Rectal smooth muscle tissue (tissue), 1 donor: Measurements from ENCODE around the gene RSAD2.
"Not testable (repeated sequence)": the region's sequence is repeated elsewhere in the genome, so short reads cannot be mapped to it uniquely, and the experiment has no call there.

Experiments used
- H3K27ac ChIP-seq: one replicate; pipeline ENCODE4 v1.7.0; 2013; ENCODE audit warnings: low read depth, low read length, inconsistent platforms
- H3K27me3 ChIP-seq: one replicate; pipeline ENCODE4 v1.7.0; 2013; ENCODE audit warnings: low read length; ENCODE audit not compliant: control insufficient read depth, insufficient read depth
- H3K36me3 ChIP-seq: one replicate; pipeline ENCODE4 v1.7.0; 2013; ENCODE audit warnings: low read length; ENCODE audit not compliant: control insufficient read depth, insufficient read depth
- H3K4me1 ChIP-seq: one replicate; pipeline ENCODE4 v1.7.0; 2013; ENCODE audit warnings: low read length; ENCODE audit not compliant: control insufficient read depth, insufficient read depth
- H3K4me3 ChIP-seq: one replicate; pipeline ENCODE4 v1.7.0; 2013; ENCODE audit warnings: low read length
- H3K9ac ChIP-seq: one replicate; pipeline ENCODE4 v1.7.0; 2013; ENCODE audit warnings: low read length

Gene RSAD2

GRCh38 chr2:6934758-6935651 is 57.4 kb downstream of the RSAD2 start:
- no peak overlapping the region for H3K9ac ChIP-seq
- no peaks in the 10 kb centered on the region for H3K4me1 ChIP-seq
- no peaks in the 10 kb centered on the region for H3K27me3 ChIP-seq
- H3K27ac ChIP-seq = no peak overlapping the region
- no peaks in the 10 kb centered on the region for H3K36me3 ChIP-seq
- no peak overlapping the region for H3K4me3 ChIP-seq

- not testable (repeated sequence) for H3K9ac ChIP-seq, H3K27ac ChIP-seq, H3K36me3 ChIP-seq, H3K27me3 ChIP-seq, H3K4me1 ChIP-seq, H3K4me3 ChIP-seq
Measured at GRCh38 chr2:6935652-6936020, 58.1 kb downstream of the RSAD2 start.

GRCh38 chr2:6937157-6937556 is 59.6 kb downstream of the RSAD2 start:
- H3K9ac ChIP-seq = no peak overlapping the region
- no peak overlapping the region for H3K4me3 ChIP-seq
- peaks cover 5% of the 10 kb centered on the region for H3K4me1 ChIP-seq
- H3K36me3 ChIP-seq = peaks cover 3% of the 10 kb centered on the region
- no peaks in the 10 kb centered on the region for H3K27me3 ChIP-seq
- H3K27ac ChIP-seq = no peak overlapping the region

- no peak overlapping the region for H3K9ac ChIP-seq
- no peak overlapping the region for H3K27ac ChIP-seq
- peaks cover 5% of the 10 kb centered on the region for H3K4me1 ChIP-seq
Measured at GRCh38 chr2:6937582-6937981, 60.0 kb downstream of the RSAD2 start.

GRCh38 chr2:6939071-6939470 is 61.5 kb downstream of the RSAD2 start:
- peaks cover 5% of the 10 kb centered on the region for H3K4me1 ChIP-seq
- no peak overlapping the region for H3K4me3 ChIP-seq
- H3K9ac ChIP-seq = no peak overlapping the region
- no peaks in the 10 kb centered on the region for H3K27me3 ChIP-seq
- peaks cover 3% of the 10 kb centered on the region for H3K36me3 ChIP-seq
- no peak overlapping the region for H3K27ac ChIP-seq

More at GRCh38 chr2:6937582-6937981, 60.0 kb downstream of the RSAD2 start:
- no peaks in the 10 kb centered on the region for H3K27me3 ChIP-seq
- no peak overlapping the region for H3K4me3 ChIP-seq
- peaks cover 3% of the 10 kb centered on the region for H3K36me3 ChIP-seq

GRCh38 chr2:6940820-6941219 is 63.2 kb downstream of the RSAD2 start:
- Histone ChIP-seq H3K9ac (no peak overlapping the region), H3K4me1 (peaks cover 5% of the 10 kb centered on the region), H3K36me3 (peaks cover 3% of the 10 kb centered on the region), H3K27ac (no peak overlapping the region), H3K27me3 (no peaks in the 10 kb centered on the region), H3K4me3 (no peak overlapping the region)

- Histone ChIP-seq H3K27ac (no peak overlapping the region), H3K27me3 (no peaks in the 10 kb centered on the region), H3K9ac (no peak overlapping the region), H3K36me3 (peaks cover 3% of the 10 kb centered on the region), H3K4me1 (peaks cover 5% of the 10 kb centered on the region), H3K4me3 (no peak overlapping the region)
Measured at GRCh38 chr2:6941299-6942046, 63.9 kb downstream of the RSAD2 start.

GRCh38 chr2:6942848-6943247 is 65.3 kb downstream of the RSAD2 start:
- Histone ChIP-seq H3K4me1 (peaks cover 5% of the 10 kb centered on the region), H3K27ac (no peak overlapping the region), H3K27me3 (no peaks in the 10 kb centered on the region), H3K4me3 (no peak overlapping the region), H3K9ac (no peak overlapping the region), H3K36me3 (peaks cover 3% of the 10 kb centered on the region)

- Histone ChIP-seq H3K27me3 (no peaks in the 10 kb centered on the region), H3K4me3 (no peak overlapping the region), H3K4me1 (peaks cover 5% of the 10 kb centered on the region), H3K9ac (no peak overlapping the region), H3K36me3 (peaks cover 3% of the 10 kb centered on the region), H3K27ac (no peak overlapping the region)
Measured at GRCh38 chr2:6943523-6943922, 65.9 kb downstream of the RSAD2 start.

GRCh38 chr2:6943971-6944370 is 66.4 kb downstream of the RSAD2 start:
- Histone ChIP-seq H3K36me3 (peaks cover 3% of the 10 kb centered on the region), H3K4me3 (no peak overlapping the region), H3K27me3 (no peaks in the 10 kb centered on the region), H3K9ac (no peak overlapping the region), H3K27ac (no peak overlapping the region), H3K4me1 (peaks cover 5% of the 10 kb centered on the region)

- Histone ChIP-seq H3K36me3 (peaks cover 3% of the 10 kb centered on the region), H3K4me3 (no peak overlapping the region), H3K9ac (no peak overlapping the region), H3K4me1 (peaks cover 5% of the 10 kb centered on the region), H3K27ac (no peak overlapping the region), H3K27me3 (no peaks in the 10 kb centered on the region)
Measured at GRCh38 chr2:6944555-6944954, 67.0 kb downstream of the RSAD2 start.

GRCh38 chr2:6945087-6945813 is 67.7 kb downstream of the RSAD2 start:
- H3K36me3 ChIP-seq = peaks cover 3% of the 10 kb centered on the region
- no peaks in the 10 kb centered on the region for H3K27me3 ChIP-seq
- H3K27ac ChIP-seq = no peak overlapping the region
- H3K4me1 ChIP-seq = peaks cover 5% of the 10 kb centered on the region
- no peak overlapping the region for H3K9ac ChIP-seq
- no peak overlapping the region for H3K4me3 ChIP-seq
